GM04503 (cell line): ENCODE measurements around the gene NPAS3.

Experiments used
- DNase-seq: peaks from one replicate; pipeline ENCODE4 v3.0.0-alpha.2; 2012; ENCODE audit warnings: low read depth

The NPAS3 gene

DNA sequence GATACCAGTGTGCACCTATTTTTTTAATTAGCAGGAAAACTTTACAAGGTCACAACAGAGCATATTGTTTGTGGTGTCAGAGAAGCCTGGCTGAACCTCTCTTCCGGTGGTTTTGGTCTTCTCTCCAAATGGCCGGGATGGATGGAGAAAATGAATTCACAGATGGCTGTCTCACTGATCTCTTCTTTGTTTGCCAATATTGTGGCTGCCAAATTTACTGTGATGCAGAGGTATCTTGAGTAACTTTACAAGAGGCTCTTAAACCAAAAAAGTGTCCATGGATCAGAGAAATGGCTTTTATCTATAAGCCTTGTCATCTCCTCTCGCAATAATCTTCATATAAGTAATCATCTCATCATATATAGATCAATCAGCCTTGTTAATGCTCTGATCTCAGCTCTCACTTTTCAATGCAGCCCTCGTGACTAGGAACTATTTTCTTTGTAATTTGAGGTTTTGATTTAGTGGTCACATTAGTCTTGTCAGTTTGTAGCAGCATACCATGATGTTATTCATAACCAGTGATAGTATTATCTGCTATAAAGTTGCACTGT lies 704.1 kb downstream of the NPAS3 start:
- DNase-seq: no peak

DNA sequence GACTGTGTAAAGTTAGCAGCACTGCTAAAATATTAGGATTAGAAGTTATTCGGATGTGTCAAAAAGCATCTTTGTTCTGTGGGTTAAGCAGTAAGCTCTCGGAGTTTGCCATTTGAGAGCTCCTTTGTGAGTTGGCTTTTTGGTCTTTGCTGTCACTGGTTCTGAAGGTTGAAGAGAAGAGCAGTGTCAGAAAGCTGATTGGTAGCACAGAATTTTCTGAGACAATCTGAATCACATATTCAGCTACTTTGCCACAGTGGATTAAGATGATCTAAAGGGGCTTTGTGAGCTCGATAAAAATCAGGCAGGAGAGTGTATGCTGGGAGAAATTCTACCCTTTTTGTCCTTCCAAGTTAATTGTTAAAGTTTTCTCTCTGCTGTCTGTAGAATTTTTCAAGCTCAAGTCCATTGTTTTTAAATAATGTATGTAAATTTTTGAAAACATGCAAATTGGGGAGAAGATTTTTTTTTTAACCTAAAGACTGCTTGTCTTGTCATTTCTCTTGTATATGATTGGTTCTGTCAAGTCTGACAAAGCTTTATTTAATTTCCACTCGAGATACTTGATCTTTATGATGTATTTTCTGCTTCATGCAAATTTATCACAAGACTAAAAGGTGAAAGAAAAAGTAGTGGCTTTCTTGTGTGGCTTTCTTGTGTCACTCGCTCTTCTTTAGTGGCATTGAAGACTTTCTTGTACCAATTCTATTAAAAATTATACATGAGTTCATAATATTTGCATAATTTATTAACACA lies 704.9 kb downstream of the NPAS3 start:
- DNase-seq: no peak

DNA sequence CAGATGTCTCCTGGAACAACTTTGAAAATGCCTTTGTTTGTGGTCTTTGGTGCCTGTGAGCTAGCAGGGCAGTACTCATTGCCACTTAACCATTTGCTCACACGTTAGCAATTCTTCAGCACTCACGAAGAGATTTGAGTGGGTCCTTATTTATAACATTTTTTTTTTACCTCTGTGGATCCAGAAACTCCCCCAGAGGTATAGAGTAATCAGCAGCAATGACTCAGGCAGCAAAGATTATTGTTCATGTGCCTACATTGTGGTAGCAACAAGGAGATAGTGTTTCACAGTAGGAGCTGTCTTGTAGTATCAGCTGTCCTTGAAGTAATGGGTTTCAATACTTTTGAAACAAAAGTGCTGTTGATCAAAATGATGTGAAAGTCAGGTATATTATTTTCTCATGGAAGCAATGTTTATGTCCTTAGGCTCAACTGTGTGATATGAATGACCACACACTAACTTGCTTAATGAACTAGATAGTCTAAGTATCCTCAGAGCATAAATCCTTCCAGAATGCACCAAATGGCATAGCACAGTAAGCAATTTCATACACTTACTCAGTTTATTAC lies 708.1 kb downstream of the NPAS3 start:
- DNase-seq: peak; percentile 46

DNA sequence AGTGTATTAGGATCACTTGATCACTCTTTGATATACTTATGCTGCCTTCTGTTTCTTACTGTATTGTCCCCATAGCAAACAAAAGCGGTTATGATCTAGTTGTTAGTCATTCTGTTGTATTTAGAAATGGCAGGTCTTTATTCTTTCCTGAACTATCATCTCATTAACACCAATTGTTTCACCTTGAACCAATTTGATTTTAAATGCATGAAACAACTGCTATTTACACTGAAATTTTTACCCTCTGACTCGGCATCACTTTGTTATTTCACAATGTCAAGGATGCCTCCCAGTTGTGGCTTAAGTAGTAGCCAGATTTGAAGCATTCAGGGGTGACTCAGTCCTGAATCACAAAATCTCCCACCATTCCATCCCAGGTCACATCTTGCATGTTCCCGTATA lies 708.7 kb downstream of the NPAS3 start:
- DNase-seq: peak; percentile 96

DNA sequence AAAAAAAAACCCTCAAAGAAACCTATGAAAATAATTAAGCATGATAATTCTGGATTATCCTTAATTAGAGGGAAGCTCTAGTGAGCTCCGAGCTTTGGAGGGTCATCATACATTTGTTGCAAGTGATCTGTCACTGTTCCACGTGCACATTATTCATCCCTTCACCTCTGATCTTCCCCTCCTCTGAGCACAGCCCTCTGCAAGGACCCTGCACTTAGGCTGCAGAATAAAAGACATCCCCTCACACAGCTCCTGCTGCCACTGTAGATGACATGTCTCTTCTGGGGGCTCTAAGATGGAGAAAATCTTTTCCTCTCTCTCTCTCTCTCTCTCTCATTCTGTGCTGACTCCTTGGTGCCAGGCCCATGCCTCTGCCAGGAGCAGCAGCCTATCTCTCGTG lies 711.8 kb downstream of the NPAS3 start:
- DNase-seq: no peak

DNA sequence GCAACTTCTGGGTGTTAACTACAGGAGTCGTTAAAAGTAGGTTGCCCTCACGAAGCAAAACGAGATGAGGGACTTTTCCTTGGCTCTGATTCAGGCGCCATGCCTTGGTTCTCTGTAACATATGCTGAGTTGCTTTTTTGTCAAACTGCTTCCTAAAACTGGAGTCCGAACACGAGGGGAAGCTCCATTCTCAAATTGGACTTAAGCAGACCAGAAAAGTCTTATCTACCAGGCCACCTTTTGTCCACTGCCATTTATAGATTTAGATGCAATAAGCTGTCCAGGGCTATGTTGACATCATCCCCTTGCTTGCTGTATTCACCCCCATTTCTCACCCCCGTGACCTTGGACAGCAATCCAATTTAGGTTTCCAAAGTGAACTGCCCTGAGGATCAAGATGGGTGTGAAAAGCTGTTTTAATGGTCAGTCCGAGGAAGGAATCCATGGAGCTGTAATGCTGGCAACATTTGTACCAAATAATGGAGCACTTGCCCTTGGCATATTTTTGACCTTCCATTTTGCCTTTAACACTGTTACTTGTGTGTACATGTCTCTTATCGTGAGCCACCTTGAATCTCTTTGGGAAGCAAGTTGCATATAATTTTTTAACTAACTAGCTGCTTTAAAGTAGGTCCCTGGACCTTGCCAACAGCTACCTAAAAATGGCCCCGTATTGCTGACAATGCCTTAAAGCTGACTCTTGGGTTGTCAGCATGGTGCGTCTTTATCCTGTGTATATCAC lies 714.1 kb downstream of the NPAS3 start:
- DNase-seq: no peak

DNA sequence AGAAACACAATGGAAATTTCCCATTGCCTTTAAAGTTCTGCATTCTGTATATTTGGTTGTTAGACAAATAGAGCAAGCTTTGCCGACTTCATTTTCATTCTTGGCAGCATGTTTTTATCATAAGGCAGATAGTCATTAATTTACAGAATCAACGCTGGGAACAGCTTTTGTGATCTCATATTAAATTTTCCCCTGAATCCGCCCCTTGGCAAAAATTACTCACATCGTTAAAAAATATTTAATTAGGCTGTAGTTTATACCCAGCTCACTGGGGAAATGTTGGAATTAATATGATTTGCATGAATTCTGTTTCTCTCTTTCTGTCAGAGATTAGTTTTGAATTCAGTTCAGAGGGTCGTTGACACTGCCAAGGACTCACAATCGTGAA lies 714.6 kb downstream of the NPAS3 start:
- no peak for DNase-seq

DNA sequence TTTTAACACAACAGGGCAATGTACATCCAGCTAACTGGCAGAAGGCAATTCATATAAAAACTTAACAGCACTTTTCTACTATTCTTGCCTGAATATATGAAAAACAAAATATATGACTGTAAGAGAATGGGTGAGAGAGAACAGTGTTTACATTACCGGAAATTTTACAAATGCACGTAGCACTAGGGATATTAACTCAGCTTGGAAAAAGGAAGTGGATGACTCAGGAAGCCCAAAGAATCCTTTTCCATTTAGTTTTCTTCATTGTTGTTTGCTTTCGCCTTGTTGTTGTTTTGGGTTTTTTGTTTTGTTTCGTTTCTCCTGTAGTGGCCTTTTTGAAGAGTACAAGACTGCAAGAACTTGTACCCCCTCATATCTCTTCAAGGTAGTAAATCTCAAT lies 716.7 kb downstream of the NPAS3 start:
- DNase-seq: no peak

DNA sequence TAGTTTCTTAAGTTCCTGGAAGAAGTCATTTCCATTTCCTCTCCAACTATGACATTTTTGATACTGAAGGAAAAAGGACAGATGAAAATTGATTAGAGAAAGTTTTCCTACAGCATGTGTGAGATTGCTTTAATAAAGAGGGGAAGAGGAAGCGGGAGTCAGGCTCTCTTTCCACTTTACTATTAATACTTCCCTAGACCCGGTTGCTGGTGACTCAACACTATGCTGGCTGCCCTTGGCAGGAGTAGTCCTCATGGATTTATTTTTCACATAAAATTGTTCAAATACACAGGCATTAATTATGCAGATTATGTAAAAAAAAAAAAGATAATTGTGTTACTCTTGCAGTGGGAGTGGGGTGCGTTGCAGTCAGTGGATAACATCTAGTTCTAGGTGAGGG lies 718.8 kb downstream of the NPAS3 start:
- DNase-seq: no peak

DNA sequence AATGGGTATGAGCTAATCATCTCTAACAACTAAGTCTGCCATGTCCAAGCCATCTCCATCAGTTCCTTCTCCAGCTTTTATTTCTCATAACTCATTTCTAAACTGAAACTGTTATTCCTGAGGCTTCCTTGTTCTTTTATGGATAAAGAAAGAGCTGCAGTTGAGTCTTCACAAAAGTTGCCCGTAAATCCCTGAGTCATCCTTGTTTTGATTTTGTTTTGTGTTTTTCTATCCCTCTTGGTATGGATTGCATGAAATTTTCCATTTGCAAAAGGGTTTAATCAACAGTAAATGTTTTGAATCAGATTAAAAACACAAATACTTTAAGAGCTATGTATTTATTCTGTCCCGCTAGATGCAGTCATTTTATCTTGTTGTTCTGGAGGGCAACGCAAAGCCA lies 721.6 kb downstream of the NPAS3 start:
- DNase-seq: no peak

DNA sequence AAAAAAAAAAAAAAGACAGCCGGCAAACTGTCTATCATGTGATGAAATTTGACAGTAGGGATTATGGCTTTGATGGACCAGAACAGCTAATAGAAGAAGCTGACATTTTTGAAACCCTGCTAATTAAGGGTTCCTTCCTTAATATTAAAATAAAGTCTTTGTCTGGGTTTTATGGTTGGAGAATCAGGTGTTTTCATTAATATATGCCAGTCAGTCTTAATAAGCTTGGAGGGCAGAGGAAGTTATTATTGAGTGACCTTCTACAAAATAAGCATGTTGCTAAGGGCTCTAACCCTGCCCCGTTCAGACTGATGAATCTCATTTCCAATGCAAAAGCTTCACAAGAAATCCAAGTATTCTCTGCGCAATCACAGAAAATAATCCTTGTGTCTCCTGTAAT lies 722.4 kb downstream of the NPAS3 start:
- no peak for DNase-seq

DNA sequence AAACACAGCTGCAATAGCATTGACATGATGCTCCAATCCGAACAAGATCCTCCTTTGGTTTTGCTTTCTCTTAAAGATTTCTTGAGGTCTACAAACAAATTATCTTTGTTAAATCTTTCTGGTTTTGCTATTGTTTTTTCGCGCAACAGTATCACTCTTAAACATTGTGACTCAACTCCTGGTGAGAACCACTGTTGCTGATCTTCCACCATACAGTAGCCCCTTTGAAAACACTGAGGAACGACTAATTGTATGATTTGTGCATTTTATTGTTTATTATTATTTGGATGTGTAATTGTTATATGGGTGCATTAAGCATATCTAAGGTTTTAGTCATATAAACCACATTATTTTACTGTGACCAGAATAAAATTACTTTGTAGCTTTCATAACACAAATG lies 729.4 kb downstream of the NPAS3 start:
- DNase-seq: peak; percentile 23

DNA sequence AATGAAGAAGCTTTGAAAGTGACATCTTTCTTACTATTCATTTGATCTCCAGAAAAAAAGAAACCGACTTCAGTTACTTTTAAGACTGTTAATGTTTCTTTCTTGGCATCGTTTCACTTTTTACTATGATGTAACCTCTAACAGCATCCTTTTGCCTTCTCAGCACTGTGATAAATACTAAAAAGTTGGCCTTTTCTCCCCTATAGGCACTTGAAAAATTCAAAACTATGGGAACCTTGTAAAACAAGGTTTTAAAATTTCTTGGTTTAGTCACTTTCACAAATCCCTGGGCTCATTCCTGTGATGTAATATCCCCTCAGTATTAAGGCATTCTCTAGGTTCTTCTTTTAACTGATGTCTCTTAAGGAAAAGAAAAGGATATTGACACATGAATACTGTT lies 730.4 kb downstream of the NPAS3 start:
- peak; percentile 27 for DNase-seq

DNA sequence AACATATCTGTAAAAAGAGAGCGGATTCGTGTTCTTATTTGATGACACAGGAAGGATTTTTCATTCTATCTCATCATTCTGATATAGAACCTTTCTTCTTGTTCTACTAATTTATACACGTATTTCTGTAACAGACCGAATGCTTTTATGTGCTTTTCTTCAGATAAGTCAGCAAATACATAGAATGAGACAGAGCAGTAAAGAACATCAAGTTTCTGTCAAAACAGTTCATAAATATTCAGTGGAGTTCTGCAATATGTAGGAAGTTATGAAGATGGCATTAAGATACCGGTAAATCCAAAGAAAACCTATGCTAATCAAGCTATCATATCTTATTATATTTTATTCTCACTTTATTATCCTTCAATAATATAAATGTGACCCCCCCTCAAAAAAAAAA lies 731.6 kb downstream of the NPAS3 start:
- no peak for DNase-seq

DNA sequence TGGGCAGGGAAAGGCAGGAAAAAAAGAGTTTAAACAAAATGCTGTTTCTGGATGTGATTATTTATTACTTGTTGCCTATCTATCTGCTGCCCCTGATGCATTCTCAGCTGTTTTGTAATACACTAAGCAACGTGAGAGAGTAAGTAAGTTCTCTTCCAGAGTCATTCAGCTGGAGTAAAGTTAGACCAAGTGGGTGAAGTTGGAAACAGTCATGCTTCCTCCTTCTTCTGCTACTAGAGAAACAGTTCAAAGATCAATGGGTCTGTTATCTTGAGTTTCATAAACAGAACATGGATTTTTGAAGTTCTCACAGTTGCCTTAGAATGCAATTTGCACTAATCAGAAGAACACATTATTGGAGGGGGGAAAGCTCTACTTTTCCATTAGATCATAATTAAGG lies 732.9 kb downstream of the NPAS3 start:
- DNase-seq: no peak

DNA sequence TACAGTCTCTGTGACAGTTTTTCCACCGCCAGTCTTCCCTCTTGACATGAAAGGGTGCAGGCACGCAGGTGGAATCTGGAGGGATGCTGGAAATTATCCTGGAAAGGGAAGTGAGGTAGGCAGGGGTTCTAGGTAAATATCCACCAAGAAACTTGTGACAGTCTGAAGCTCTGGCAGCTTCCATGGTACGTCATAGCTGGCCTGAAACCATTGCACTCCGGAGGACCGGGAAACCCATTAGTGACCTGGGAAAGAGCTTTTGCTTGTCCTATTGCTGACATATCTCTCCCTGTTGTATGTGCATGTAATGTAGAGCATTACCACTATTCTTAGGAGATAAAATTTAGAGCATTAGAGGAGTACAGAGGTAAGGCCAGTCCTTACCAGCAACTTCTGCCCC lies 736.2 kb downstream of the NPAS3 start:
- no peak for DNase-seq

DNA sequence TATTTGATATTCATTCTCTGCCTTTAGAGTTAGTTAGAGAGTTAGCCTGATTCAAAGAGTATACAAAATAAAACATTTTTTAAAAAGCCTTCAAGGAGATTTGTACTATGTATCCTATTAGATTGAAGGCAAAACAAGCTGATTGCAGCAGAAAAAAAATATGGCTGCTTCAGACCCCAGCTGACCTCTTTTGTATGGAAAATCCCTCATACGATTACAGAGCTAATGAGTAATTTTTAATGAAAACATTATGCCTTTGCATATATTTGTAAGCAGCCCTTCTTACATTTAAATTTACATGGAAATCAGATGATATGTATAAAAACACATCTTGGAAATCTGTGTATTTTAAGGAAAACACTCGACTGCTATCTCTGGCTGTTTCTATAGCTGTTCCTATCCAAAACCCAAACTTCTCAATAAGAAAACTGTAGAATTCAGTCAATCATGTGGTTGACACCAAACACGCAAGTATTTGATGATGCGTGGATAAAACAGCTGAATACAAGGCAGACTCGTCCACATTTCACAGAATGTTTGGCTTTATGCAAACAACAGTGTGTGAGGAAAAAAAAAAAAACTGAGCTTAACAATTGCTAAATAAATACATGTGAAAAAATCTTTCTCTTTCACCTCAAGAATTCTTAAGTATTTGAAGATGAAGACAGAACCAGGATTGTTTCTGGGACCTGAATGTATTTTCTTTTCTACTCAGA lies 736.9 kb downstream of the NPAS3 start:
- no peak for DNase-seq

DNA sequence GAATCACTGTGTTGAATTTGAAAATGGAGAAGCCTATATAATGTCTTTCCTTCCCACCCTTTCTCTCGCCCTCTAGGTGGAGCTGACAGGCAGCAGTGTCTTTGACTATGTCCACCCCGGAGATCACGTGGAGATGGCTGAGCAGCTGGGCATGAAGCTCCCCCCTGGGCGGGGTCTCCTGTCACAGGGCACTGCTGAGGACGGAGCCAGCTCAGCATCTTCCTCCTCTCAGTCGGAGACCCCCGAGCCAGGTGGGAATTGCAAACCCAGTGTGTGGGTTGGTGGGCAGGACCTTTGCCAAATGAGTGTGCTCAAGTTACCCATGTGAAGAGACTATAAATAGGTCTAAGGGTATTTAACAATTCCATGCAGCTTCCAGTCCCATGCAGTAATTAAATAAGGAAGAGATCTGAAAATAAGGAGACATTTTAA lies 737.5 kb downstream of the NPAS3 start:
- DNase-seq: no peak

DNA sequence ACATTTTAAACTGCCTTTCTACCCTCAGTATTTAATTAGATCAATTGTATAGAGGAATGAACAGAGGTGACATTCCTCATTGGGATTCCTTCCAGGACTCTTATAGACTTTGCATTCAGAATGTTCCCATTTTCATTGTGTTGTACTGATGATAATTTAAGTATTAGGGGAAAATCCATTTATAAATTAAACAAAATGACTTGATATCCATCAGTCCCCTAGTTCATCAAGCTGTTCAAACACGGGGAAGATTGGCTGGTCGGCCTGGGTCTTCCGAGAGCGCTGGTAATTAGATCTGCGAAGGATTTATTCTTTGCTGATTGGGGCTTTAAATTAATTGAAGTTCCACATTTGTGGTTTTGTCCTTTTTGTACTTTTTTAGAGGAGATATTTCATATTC lies 738.2 kb downstream of the NPAS3 start:
- DNase-seq: no peak

DNA sequence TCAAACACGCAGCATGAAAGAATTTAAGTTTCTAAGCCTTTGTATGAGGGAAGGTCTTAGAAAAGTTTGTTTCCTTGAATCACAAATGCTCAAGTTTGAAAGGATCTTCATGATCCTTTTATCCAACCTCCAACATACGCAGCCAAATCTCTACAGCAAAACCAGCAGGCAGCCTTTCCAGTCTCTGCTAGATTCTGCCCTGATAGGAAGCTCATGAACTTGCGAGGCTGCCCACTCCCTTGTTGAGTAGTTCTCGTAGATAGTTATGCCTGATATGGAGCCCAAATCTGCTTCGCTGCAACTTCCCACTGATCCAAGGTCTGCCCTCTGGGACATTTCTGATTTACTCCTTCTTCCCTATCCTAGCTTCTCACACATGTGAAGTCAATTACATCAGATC lies 739.3 kb downstream of the NPAS3 start:
- no peak for DNase-seq

DNA sequence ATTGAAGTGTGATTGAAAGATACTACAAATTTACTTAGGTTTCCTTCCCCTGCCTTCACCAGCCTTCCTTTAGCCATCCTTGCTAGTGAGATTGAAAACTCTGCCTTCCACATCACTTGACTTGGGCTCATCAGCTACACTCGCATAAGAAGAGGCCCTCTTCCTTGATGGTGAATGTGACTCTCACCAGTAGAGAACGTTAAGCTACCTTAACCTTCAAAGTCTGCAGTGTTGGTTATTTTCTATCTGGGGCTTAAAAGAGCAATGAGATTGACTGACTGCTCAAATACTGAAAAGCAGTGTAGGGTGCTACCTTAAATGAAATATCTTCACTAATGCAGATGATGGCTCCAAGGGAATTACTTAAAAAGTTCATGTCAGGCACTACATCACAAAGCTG lies 740.3 kb downstream of the NPAS3 start:
- no peak for DNase-seq

DNA sequence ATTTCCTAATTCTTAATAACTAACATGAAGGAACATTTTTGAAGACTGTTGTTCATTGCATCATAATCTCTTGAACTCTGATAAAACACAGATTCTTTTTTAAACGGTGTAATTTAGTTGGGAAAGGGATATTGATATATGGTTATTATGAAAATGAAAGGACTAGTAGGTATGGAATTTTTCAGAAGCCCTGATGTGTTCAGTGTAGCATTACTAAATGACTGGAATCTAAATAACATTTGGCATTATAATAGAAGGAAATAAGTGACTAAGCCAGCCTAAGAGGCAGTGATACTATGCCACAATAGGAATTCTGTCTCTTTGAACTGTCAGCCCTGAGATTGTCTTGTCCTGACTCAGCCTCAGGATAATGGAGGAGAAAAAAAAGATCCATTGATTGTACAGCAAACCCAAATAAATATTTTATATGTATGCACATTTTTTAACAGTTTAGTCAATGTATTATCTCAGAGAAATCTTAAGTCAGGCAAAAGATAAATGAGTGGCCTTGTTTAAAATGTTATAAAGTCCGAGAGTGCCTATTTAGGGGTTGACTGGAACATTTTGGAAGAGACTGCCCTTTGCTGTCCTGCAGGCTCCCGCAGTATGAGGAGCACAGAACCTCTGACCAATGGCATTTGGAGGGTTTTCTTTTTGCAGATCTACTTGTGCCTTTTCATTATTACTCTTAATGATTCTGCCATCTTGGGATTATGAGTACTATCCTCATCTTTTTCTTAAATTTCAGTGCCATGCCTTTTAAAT lies 741.0 kb downstream of the NPAS3 start:
- peak; percentile 67 for DNase-seq
